Liver (tissue), 3 donors: ENCODE results near the gene NMS.

Experiments used
- CTCF ChIP-seq: fragments of 150-350 bp; IDR thresholded peaks from 2 replicates; pipeline ENCODE4 v1.5.1; 2017; ENCODE audit warnings: improper control_type of control experiment, low read depth, low read length; ENCODE audit not compliant: missing input control
- EGR1 ChIP-seq, 2 donors: IDR thresholded peaks; 2 replicates each; pipeline ENCODE4 v1.6.1; 2016 to 2018; ENCODE audit warnings: antibody characterized with exemption in 2 of 2, low read depth in 2 of 2
- TAF1 ChIP-seq: conservative IDR thresholded peaks from 2 replicates; pipeline ENCODE4 v1.6.1; 2016; ENCODE audit warnings: antibody characterized with exemption, mild to moderate bottlenecking
- donor health status: healthy.
- donor health status: healthy.

GRCh38 chr2:100446696-100447095 lies 23.6 kb upstream of the NMS start:
- no peak for TF ChIP-seq CTCF
- no peak for TF ChIP-seq TAF1
- no peak for TF ChIP-seq EGR1 (IDR thresholded peaks at IDR 0.05; ENCODE audit: low read depth in 2 of 2)
